Measurements from ENCODE around the gene IFTAP. TPM values are rescaled to one million over a fixed set of nuclear protein-coding genes. Genes with fewer than 3 reads are reported as not detected.

IFTAP gene
- total and polyA plus RNA-seq, 10 donors = 5.8 to 15.7 (median 10.2) TPM

GRCh38 chr11:36609383-36609782, 15.1 kb downstream of the IFTAP start:
- no peak for TF ChIP-seq POLR2A (IDR thresholded peaks at IDR 0.05)
- TF ChIP-seq, protein P1, sequence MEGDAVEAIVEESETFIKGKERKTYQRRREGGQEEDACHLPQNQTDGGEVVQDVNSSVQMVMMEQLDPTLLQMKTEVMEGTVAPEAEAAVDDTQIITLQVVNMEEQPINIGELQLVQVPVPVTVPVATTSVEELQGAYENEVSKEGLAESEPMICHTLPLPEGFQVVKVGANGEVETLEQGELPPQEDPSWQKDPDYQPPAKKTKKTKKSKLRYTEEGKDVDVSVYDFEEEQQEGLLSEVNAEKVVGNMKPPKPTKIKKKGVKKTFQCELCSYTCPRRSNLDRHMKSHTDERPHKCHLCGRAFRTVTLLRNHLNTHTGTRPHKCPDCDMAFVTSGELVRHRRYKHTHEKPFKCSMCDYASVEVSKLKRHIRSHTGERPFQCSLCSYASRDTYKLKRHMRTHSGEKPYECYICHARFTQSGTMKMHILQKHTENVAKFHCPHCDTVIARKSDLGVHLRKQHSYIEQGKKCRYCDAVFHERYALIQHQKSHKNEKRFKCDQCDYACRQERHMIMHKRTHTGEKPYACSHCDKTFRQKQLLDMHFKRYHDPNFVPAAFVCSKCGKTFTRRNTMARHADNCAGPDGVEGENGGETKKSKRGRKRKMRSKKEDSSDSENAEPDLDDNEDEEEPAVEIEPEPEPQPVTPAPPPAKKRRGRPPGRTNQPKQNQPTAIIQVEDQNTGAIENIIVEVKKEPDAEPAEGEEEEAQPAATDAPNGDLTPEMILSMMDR (IDR thresholded peaks at IDR 0.05 in 8 of 11, conservative IDR thresholded peaks at IDR 0.05 in 3 of 11) = no peak
- TF ChIP-seq POLR2AphosphoS5 (IDR thresholded peaks at IDR 0.05) = no peak
- 54 to 83% (median 70%) methylated on average over 2 of the region's 2 CpGs for WGBS, 5 donors
- no peak for DNase-seq
- Histone ChIP-seq H3K27me3 (replicated peaks in 1 of 7) (peaks cover 0 to 8% (median 0%) of the 10 kb centered on the region in 7 donors), H3K27ac (no peak overlapping the region), H3K9me3 (no peaks in the 10 kb centered on the region), H3K36me3 (no peaks in the 10 kb centered on the region), H3K4me3 (no peak overlapping the region), H3K4me1 (no peaks in the 10 kb centered on the region)
- intact Hi-C loops (cut with DNase I; ENCODE audit: low total_unique reads) = no loop called here

- Histone ChIP-seq H3K4me1 (peaks cover 0 to 18% (median 9%) of the 10 kb centered on the region in 6 donors), H3K36me3 (no peaks in the 10 kb centered on the region), H3K9me3 (no peaks in the 10 kb centered on the region), H3K4me3 (no peak overlapping the region), H3K27me3 (replicated peaks in 1 of 7) (no peaks in the 10 kb centered on the region), H3K27ac (no peak overlapping the region)
- 71 to 79% (median 74%) methylated on average over 3 of the region's 3 CpGs for WGBS, 5 donors
- intact Hi-C loops (cut with DNase I; ENCODE audit: low total_unique reads) = no loop called here
- no peak for TF ChIP-seq POLR2A (IDR thresholded peaks at IDR 0.05)
- TF ChIP-seq, protein P1 (IDR thresholded peaks at IDR 0.05 in 8 of 11, conservative IDR thresholded peaks at IDR 0.05 in 3 of 11) = no peak
- TF ChIP-seq POLR2AphosphoS5 (IDR thresholded peaks at IDR 0.05) = no peak
- no peak for DNase-seq
These were observed 21.5 kb downstream of the IFTAP start for GRCh38 chr11:36615826-36616225.

DNA sequence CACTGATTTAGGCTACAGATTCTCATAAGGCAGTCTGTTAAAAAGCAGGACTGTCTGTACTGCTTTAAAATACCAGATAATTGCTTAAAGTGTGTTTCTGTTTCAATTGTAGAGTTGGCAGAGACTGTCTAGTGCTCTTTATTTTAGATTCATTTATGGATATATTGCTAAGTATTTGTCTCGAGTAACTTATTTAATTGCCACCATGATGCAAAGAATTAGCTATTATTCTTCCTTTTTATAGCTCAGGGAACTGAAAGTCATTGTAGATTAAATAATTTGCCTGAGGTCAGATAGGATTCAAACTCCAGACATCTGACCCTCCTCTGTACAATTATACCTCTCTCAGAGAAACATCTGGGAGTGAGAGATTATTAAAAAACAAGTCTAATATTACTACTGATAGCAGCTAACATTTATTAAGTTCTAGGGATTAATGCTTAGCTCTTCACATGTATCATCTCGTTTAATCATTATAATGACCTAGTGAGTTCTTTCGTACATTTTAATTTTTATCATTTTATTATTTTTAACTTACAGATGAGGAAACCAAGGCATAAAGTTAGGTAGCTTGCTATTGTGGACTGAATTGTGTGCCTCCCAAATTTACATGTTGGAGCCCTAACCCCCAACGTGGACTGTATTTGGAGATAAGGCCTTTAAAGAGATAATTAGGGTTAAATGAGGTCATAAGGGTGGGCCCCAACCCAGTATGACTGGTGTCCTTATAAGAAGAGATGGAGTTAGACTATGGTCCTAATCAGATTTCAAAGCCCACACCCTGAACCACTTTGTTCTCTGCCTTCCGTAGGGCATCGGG, 23.5 kb downstream of the IFTAP start:
- no peak for DNase-seq
- H3K27ac ChIP-seq = no peak overlapping the region
- TF ChIP-seq POLR2A (IDR thresholded peaks at IDR 0.05) (no peak), POLR2AphosphoS5 (IDR thresholded peaks at IDR 0.05) (no peak)
- TF ChIP-seq, protein P1 (IDR thresholded peaks at IDR 0.05 in 8 of 11, conservative IDR thresholded peaks at IDR 0.05 in 3 of 11) = no peak
- H3K36me3 ChIP-seq = no peaks in the 10 kb centered on the region
- intact Hi-C loops (cut with DNase I; ENCODE audit: low total_unique reads) = no loop called here
- WGBS, 5 donors = 82 to 87% (median 85%) methylated on average over 6 of the region's 6 CpGs
- no peaks in the 10 kb centered on the region for H3K9me3 ChIP-seq
- peaks cover 0 to 18% (median 9%) of the 10 kb centered on the region in 6 donors for H3K4me1 ChIP-seq
- no peak overlapping the region for H3K4me3 ChIP-seq
- H3K27me3 ChIP-seq (replicated peaks in 1 of 7) = no peaks in the 10 kb centered on the region

DNA sequence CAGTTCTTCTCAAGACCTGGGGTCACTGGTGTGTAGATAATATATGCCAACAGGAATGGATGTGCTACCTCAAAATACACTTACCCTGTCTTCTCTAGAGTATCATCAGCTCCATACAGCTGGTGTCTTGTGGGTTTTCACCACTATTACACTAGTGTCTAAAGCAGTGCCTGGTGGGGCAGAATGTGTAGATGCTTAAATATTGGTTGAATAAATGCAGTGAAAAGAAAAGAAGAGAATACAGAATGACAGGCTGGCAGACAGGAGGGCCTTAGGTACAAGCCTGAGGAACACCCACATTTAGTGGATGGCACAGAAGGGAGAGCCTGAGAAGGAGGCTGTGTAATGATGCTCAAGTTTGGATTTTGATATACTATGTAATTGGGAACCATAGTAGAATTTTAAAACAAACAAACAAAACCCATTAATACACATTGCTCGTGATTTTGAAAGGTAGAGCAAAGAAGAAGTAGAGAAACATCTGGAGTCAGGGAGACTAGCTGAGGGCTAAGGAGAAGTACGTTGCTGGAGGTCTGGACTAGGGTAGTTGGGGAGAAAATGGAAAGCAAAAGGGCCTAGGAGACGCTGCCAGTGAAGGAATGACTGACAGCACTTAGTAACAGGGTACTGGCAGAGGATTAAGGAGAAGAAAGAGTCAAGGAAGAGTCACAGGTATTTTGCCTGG, 24.2 kb downstream of the IFTAP start:
- H3K4me1 ChIP-seq = peaks cover 0 to 18% (median 9%) of the 10 kb centered on the region in 6 donors
- no peak for DNase-seq
- no peaks in the 10 kb centered on the region for H3K9me3 ChIP-seq
- no peak overlapping the region for H3K4me3 ChIP-seq
- TF ChIP-seq POLR2A (IDR thresholded peaks at IDR 0.05) = no peak
- TF ChIP-seq, protein P1 (IDR thresholded peaks at IDR 0.05 in 8 of 11, conservative IDR thresholded peaks at IDR 0.05 in 3 of 11) = no peak
- no peak for TF ChIP-seq POLR2AphosphoS5 (IDR thresholded peaks at IDR 0.05)
- intact Hi-C loops (cut with DNase I; ENCODE audit: low total_unique reads) = no loop called here
- no peak overlapping the region for H3K27ac ChIP-seq
- no peaks in the 10 kb centered on the region for H3K27me3 ChIP-seq (replicated peaks in 1 of 7)
- 37 to 50% (median 44%) methylated on average over 3 of the region's 3 CpGs for WGBS, 5 donors
- no peaks in the 10 kb centered on the region for H3K36me3 ChIP-seq

All from spleen (tissue), 11 donors.